ENCODE results near the gene CHL1.

GRCh38 chr3:274927-275326 is 78.4 kb downstream of the CHL1 start:
- TF ChIP-seq CTCF (conservative IDR thresholded peaks at IDR 0.05 in 1 of 2, IDR thresholded peaks at IDR 0.05 in 1 of 2; ENCODE audit: low read depth in 1 of 2, low read length in 2 of 2) (no peak), EZH2 (IDR thresholded peaks at IDR 0.05; ENCODE audit: low read length, missing control alignments) (no peak)

Data from fibroblast of lung (primary cell).